Gastrocnemius medialis (tissue), 4 donors: ENCODE measurements around the gene DDX5. TPM values are rescaled to one million over a fixed set of nuclear protein-coding genes. Genes with fewer than 3 reads are reported as not detected.

Experiments
- ATAC-seq, 2 donors: fragments of 150-250 bp; one replicate each; pipeline ENCODE4 v1.9.1; 2016
- DNase-seq, 2 donors: peaks; one replicate each; pipeline ENCODE4 v3.0.0-alpha.2; 2019
- H3K27ac ChIP-seq, 4 donors: fragments of 200-600 bp; sonication (generic); 1 replicate in 1 of 4; 2 replicates in 3 of 4; pipeline ENCODE4 v1.5.1; 2016 to 2018; ENCODE audit warnings: mild to moderate bottlenecking in 2 of 4, moderate library complexity in 1 of 4
- H3K27me3 ChIP-seq, 3 donors: fragments of 200-600 bp; sonication (generic) in 2 of 3; 1 replicate in 1 of 3; 2 replicates in 2 of 3; pipeline versions ENCODE4 v1.5.1 to v1.6.0; 2016 to 2019; ENCODE audit warnings: mild to moderate bottlenecking in 1 of 3, moderate library complexity in 1 of 3
- H3K36me3 ChIP-seq, 2 donors: fragments of 200-600 bp; sonication (generic) in 1 of 2; one replicate each; pipeline ENCODE4 v1.5.1; 2017 to 2018
- H3K4me1 ChIP-seq, 2 donors: fragments of 200-600 bp; sonication (generic) in 1 of 2; one replicate each; pipeline ENCODE4 v1.5.1; 2016 to 2017; ENCODE audit warnings: mild to moderate bottlenecking in 2 of 2
- H3K4me3 ChIP-seq, 4 donors: fragments of 200-600 bp; sonication (generic) in 3 of 4; 1 replicate in 1 of 4; 2 replicates in 3 of 4; pipeline ENCODE4 v1.5.1; 2016 to 2019; ENCODE audit warnings: mild to moderate bottlenecking in 2 of 4
- H3K9me3 ChIP-seq, 3 donors: fragments of 200-600 bp; sonication (generic) in 2 of 3; 1 replicate in 1 of 3; 2 replicates in 2 of 3; pipeline ENCODE4 v1.5.1; 2016 to 2019
- POLR2A ChIP-seq, 2 donors: fragments of 450-650 bp; IDR thresholded peaks; one replicate each; pipeline ENCODE4 v1.6.1; 2017; ENCODE audit warnings: antibody characterized with exemption in 2 of 2, mild to moderate bottlenecking in 2 of 2, moderate library complexity in 2 of 2
- in situ Hi-C, 4 donors: fragments of 200-750 bp; cut with MboI; loops; one replicate each; pipeline versions ENCODE4 v1.15.0 to v1.8.0; 2017; ENCODE audit warnings: low sequenced_read_pairs in 4 of 4
- intact Hi-C: fragments of 100-400 bp; cut with DNase I; formaldehyde crosslinking; loops from one replicate; pipeline ENCODE4 v1.15.1; 2023; ENCODE audit warnings: low total_unique reads
- total RNA-seq, 4 donors: library from RNA; depleted of rRNA; stranded (reverse); fragments of >200 nt; gene quantifications; one replicate each; pipeline versions ENCODE4 v1.1.0 to v1.2.3, GENCODE V29; 2016
- TF ChIP-seq, protein P1 (sequence below), 5 experiments: fragments of 450-650 bp in 3 of 5; fragments of 200-600 bp in 2 of 5; sonication (generic) in 2 of 5; IDR thresholded peaks in 4 of 5; conservative IDR thresholded peaks in 1 of 5; 1 replicate in 4 of 5; 2 replicates in 1 of 5; pipeline ENCODE4 v1.5.1; 2016 to 2019; ENCODE audit warnings: antibody characterized with exemption in 5 of 5, mild to moderate bottlenecking in 3 of 5, moderate library complexity in 3 of 5

The DDX5 gene
- total RNA-seq, 4 donors from 2014 or later = 450 to 771 (median 541) TPM

DNA sequence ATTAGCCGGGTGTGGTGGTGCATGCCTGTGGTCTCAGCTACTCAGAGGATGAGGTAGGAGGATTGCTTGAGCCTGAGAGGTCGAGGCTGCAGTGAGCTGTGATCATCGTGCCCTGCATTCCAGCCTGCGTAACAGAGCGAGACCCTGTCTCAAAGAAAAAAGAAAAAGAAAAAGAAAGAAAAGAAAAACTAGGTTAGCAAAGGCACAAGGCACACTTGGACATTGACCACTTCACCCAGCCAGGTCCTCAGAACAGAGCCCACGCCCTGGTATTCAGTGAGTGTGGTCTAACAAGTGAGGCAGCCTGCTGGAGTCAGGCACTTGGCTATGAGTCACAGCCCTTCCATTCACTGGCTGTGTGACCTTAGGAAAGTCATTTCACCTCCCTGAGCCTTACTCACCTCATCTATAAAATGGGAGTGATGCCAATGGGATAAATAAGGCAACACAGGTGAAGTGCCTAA, 46.8 kb downstream of the DDX5 start:
- Histone ChIP-seq H3K36me3 (no peaks in the 10 kb centered on the region), H3K4me3 (no peak overlapping the region)

DNA sequence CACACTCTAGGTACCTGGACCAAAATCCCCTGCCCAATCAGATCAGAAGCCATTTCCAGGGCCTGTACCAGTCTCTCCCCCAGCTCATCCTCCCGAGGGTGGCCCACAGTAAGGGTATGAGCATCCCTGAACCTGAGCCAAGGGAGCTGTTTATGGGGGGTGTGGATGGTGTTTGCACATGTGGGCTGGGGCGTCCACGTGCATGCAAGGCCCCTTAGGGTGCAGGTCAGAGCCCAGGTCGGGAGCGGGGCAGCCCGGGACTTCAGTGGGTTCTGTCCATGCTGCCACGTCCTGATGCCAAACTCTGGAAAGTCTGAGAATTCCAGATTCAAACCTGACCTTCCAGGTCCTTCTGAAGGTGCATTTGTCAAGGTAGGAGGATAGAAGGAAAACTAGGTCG, 47.3 kb downstream of the DDX5 start:
- TF ChIP-seq, protein P1, sequence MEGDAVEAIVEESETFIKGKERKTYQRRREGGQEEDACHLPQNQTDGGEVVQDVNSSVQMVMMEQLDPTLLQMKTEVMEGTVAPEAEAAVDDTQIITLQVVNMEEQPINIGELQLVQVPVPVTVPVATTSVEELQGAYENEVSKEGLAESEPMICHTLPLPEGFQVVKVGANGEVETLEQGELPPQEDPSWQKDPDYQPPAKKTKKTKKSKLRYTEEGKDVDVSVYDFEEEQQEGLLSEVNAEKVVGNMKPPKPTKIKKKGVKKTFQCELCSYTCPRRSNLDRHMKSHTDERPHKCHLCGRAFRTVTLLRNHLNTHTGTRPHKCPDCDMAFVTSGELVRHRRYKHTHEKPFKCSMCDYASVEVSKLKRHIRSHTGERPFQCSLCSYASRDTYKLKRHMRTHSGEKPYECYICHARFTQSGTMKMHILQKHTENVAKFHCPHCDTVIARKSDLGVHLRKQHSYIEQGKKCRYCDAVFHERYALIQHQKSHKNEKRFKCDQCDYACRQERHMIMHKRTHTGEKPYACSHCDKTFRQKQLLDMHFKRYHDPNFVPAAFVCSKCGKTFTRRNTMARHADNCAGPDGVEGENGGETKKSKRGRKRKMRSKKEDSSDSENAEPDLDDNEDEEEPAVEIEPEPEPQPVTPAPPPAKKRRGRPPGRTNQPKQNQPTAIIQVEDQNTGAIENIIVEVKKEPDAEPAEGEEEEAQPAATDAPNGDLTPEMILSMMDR (IDR thresholded peaks at IDR 0.05 in 4 of 5, conservative IDR thresholded peaks at IDR 0.05 in 1 of 5) = no peak
- TF ChIP-seq POLR2A (IDR thresholded peaks at IDR 0.05) = no peak
- Histone ChIP-seq H3K4me3 (no peak overlapping the region), H3K27ac (no peak overlapping the region), H3K36me3 (no peaks in the 10 kb centered on the region), H3K27me3 (no peaks in the 10 kb centered on the region), H3K9me3 (no peaks in the 10 kb centered on the region), H3K4me1 (no peaks in the 10 kb centered on the region)
- intact Hi-C loops = no loop called here
- no peak for DNase-seq
- ATAC-seq = no peak
- in situ Hi-C loops = no loop called here

More for the DNA sequence above, 46.8 kb downstream of the DDX5 start:
- H3K27ac ChIP-seq = no peak overlapping the region
- intact Hi-C loops = no loop called here
- no peaks in the 10 kb centered on the region for H3K4me1 ChIP-seq
- no peak for ATAC-seq
- in situ Hi-C loops = no loop called here
- DNase-seq = no peak
- H3K9me3 ChIP-seq = no peaks in the 10 kb centered on the region
- no peaks in the 10 kb centered on the region for H3K27me3 ChIP-seq
- TF ChIP-seq POLR2A (IDR thresholded peaks at IDR 0.05) = no peak
- TF ChIP-seq, protein P1 (IDR thresholded peaks at IDR 0.05 in 4 of 5, conservative IDR thresholded peaks at IDR 0.05 in 1 of 5) = no peak

DNA sequence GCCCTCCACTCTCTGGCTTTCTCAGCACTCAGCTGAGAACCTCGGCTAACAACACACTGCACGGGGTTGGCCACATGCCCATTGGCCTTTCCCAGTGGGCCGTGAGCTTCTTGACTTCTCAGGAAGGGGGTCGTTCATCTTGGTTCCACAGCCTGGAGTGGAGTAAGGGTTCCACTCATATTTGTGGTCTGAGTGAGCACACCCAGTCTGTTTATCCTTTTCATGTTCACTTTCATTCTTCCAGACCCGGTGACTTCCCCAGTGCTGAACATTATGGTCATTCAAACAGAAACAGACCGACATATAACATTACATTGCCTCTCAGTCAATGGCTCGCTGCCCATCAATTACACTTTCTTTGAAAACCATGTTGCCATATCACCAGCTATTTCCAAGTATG, 48.9 kb downstream of the DDX5 start:
- in situ Hi-C loops (no loop called here), intact Hi-C loops (no loop called here)
- DNase-seq (no peak), ATAC-seq (no peak)
- Histone ChIP-seq H3K27ac (no peak overlapping the region), H3K4me1 (no peaks in the 10 kb centered on the region), H3K27me3 (no peaks in the 10 kb centered on the region), H3K36me3 (no peaks in the 10 kb centered on the region), H3K9me3 (no peaks in the 10 kb centered on the region), H3K4me3 (no peak overlapping the region)
- TF ChIP-seq, protein P1 (IDR thresholded peaks at IDR 0.05 in 4 of 5, conservative IDR thresholded peaks at IDR 0.05 in 1 of 5) = no peak
- no peak for TF ChIP-seq POLR2A (IDR thresholded peaks at IDR 0.05)

DNA sequence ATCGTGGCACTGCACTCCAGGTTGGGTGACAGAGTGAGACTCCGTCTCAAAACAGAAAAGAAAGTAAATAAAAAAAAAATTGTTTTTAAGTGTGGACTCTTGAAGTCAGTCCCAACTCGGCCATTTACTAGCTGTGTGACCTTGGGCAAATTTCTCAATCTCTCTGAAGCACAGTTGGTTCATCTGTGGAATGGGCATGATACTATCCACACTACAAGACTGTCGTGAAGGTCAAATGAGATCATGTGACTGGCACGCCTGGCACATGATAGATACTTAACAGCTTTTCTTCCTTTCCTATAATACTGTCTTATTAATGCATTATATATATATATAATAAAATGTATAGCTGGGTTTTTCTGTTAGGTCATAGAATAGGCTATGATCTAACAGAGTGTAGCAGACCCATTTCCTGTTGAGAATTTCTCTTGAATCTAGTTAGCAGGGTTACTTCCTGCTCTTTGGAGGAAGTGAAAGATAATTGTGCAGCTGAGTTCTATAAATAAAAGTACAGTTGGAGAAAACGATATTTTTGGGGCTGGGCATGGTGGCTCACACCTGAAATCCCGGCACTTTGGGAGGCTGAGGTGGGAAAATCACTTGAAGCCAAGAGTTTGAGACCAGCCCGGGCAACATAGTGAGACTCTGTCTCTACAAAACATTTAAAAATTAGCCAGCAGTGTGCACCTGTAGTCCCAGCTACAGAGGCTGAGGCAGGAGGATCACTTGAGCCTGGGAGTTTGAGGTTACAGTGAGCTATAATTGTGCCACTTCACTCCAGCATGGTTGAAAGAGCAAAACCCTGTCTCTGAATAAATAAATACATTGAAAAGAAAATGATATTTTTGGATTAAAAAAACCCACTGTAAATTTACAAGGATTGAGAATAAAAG, 49.9 kb downstream of the DDX5 start:
- no peak for TF ChIP-seq POLR2A (IDR thresholded peaks at IDR 0.05)
- TF ChIP-seq, protein P1 (IDR thresholded peaks at IDR 0.05 in 4 of 5, conservative IDR thresholded peaks at IDR 0.05 in 1 of 5) = no peak
- Histone ChIP-seq H3K4me1 (no peaks in the 10 kb centered on the region), H3K27me3 (no peaks in the 10 kb centered on the region), H3K36me3 (no peaks in the 10 kb centered on the region), H3K4me3 (no peak overlapping the region), H3K27ac (no peak overlapping the region), H3K9me3 (no peaks in the 10 kb centered on the region)
- in situ Hi-C loops (no loop called here), intact Hi-C loops (no loop called here)
- ATAC-seq = no peak
- no peak for DNase-seq
